IMR-90 (cell line): ENCODE measurements around the gene DGKE.

ENCODE experiments used
- BHLHE40 ChIP-seq: fragments of 150-350 bp; IDR thresholded peaks from 2 replicates; pipeline ENCODE4 v1.6.1; 2016; ENCODE audit warnings: mild to moderate bottlenecking, low read depth, low read length
- POLR2A ChIP-seq: IDR thresholded peaks from 2 replicates; pipeline ENCODE4 v1.6.1; 2012; ENCODE audit warnings: mild to moderate bottlenecking, low read depth, low read length
- RAD21 ChIP-seq: IDR thresholded peaks from 2 replicates; pipeline ENCODE4 v1.6.1; 2012; ENCODE audit warnings: low read length, improper control_type of control experiment
- SMC3 ChIP-seq: fragments of 150-350 bp; IDR thresholded peaks from 2 replicates; pipeline ENCODE4 v1.6.1; 2016; ENCODE audit warnings: low read depth, mild to moderate bottlenecking, antibody characterized with exemption, low read length, moderate library complexity
- TF ChIP-seq, protein P1 (sequence below): conservative IDR thresholded peaks from 2 replicates; pipeline ENCODE4 v1.5.1; 2012; ENCODE audit warnings: mild to moderate bottlenecking, low read depth, low read length, improper control_type of control experiment

DNA sequence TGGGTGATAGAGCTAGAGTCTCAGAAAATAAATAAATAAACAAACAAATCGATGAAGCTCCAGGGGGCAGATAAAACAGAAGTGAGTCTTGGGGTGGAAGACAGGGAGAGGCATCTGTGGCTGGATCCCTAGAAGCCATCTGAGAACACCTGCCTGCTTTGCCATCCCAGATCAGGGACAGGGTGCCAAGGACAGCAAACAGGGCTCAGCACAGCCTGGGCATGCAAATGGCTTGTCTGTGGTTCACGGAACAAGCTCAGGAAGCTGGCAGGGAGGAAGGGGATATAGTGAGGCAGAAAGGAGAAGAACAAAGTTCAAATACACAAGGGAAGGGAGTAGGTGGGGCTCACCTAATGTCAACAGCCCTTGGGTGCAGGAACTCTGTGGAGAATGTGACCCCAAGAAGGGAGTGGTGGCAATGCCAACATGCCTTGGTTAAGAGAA is 52.4 kb downstream of the DGKE start:
- TF ChIP-seq SMC3 (no peak), POLR2A (no peak), RAD21 (no peak), BHLHE40 (no peak)
- TF ChIP-seq, protein P1, sequence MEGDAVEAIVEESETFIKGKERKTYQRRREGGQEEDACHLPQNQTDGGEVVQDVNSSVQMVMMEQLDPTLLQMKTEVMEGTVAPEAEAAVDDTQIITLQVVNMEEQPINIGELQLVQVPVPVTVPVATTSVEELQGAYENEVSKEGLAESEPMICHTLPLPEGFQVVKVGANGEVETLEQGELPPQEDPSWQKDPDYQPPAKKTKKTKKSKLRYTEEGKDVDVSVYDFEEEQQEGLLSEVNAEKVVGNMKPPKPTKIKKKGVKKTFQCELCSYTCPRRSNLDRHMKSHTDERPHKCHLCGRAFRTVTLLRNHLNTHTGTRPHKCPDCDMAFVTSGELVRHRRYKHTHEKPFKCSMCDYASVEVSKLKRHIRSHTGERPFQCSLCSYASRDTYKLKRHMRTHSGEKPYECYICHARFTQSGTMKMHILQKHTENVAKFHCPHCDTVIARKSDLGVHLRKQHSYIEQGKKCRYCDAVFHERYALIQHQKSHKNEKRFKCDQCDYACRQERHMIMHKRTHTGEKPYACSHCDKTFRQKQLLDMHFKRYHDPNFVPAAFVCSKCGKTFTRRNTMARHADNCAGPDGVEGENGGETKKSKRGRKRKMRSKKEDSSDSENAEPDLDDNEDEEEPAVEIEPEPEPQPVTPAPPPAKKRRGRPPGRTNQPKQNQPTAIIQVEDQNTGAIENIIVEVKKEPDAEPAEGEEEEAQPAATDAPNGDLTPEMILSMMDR: no peak
